MCF 10A (cell line): ENCODE measurements around the gene KIFC3. TPM values are rescaled to one million over a fixed set of nuclear protein-coding genes. Genes with fewer than 3 reads are reported as not detected.

Experiments
- BruUV-seq: library from RNA; stranded (reverse); fragments of 400-500 nt; replicated peaks from 2 replicates; lab custom pipeline; 2021; lab: Mats Ljungman, UMichigan
- CTCF ChIA-PET: fragments of 300-600 bp; sonication (Branson Sonifier 250); formaldehyde crosslinking; extraction: SDS; loops from one replicate; lab custom pipeline; 2021; ENCODE audit warnings: antibody characterized with exemption, inconsistent platforms; lab: Yijun Ruan, JAX
- POLR2A ChIA-PET: fragments of 300-600, 350-650 bp; sonication (Branson Sonifier 250); formaldehyde crosslinking; extraction: SDS; loops from one replicate; lab custom pipeline; 2020; ENCODE audit warnings: antibody characterized with exemption, inconsistent platforms; lab: Yijun Ruan, JAX
- DNase-seq: peaks from one replicate; pipeline ENCODE4 v3.0.0-alpha.2; 2018; ENCODE audit not compliant: unreplicated experiment
- H3K27ac Mint-ChIP-seq: one replicate; pipeline ENCODE4 v1.8.0; 2022; ENCODE audit warnings: mild to moderate bottlenecking, low read depth, mixed read lengths; ENCODE audit not compliant: unreplicated experiment
- H3K27me3 Mint-ChIP-seq: one replicate; pipeline ENCODE4 v1.8.0; 2022; ENCODE audit warnings: mixed read lengths; ENCODE audit not compliant: insufficient read depth, unreplicated experiment
- H3K36me3 Mint-ChIP-seq: one replicate; pipeline ENCODE4 v1.8.0; 2022; ENCODE audit warnings: mild to moderate bottlenecking, moderate library complexity, mixed read lengths; ENCODE audit not compliant: insufficient read depth, unreplicated experiment
- H3K4me1 Mint-ChIP-seq: one replicate; pipeline ENCODE4 v1.8.0; 2022; ENCODE audit warnings: mixed read lengths; ENCODE audit not compliant: insufficient read depth, unreplicated experiment
- H3K4me3 Mint-ChIP-seq: one replicate; pipeline ENCODE4 v1.8.0; 2022; ENCODE audit warnings: mild to moderate bottlenecking, moderate library complexity, mixed read lengths; ENCODE audit not compliant: unreplicated experiment
- H3K9me3 Mint-ChIP-seq: one replicate; pipeline ENCODE4 v1.8.0; 2022; ENCODE audit warnings: mixed read lengths; ENCODE audit not compliant: unreplicated experiment
- CTCF ChIP-seq: fragments of 200-600 bp; IDR thresholded peaks from one replicate; pipeline ENCODE4 v1.8.0; 2022; ENCODE audit warnings: antibody characterized with exemption, mild to moderate bottlenecking; ENCODE audit not compliant: unreplicated experiment
- intact Hi-C: fragments of 100-400 bp; cut with micrococcal nuclease; formaldehyde crosslinking; loops from 2 replicates; pipeline ENCODE4 v1.14.1; 2022
- total RNA-seq: library from RNA; stranded (reverse); gene quantifications from 2 replicates; pipeline ENCODE4 v1.2.3, GENCODE V29; 2022

Gene KIFC3
- total RNA-seq, 1 experiment from 2014 or later: 120 TPM

GRCh38 chr16:57724531-57724930, 77.8 kb downstream of the KIFC3 start:
- ChIA-PET POLR2A (no interaction called here), CTCF (interaction anchor here (0.6 kb wide), 1 partner anchor 393 kb away, joined by 4 read pairs; no protein-coding TSS in a partner anchor)
- intact Hi-C loops: no loop called here
- Mint-ChIP-seq H3K9me3 (peaks cover 8% of the 10 kb centered on the region), H3K27ac (no peak overlapping the region), H3K4me1 (no peaks in the 10 kb centered on the region), H3K27me3 (no peaks in the 10 kb centered on the region), H3K36me3 (no peaks in the 10 kb centered on the region), H3K4me3 (no peak overlapping the region)
- no TSS peak for BruUV-seq
- no peak for TF ChIP-seq CTCF
- no peak for DNase-seq

GRCh38 chr16:57723170-57723569, 79.1 kb downstream of the KIFC3 start:
- ChIA-PET CTCF (interaction anchor here (0.8 to 1.5 kb wide), 2 partner anchors 73 to 147 kb away, joined by 3 to 7 read pairs; no protein-coding TSS in a partner anchor), POLR2A (no interaction called here)
- H3K36me3 Mint-ChIP-seq: no peaks in the 10 kb centered on the region
- no peak overlapping the region for H3K27ac Mint-ChIP-seq
- intact Hi-C loops: no loop called here
- BruUV-seq: no TSS peak
- TF ChIP-seq CTCF: no peak
- DNase-seq: peak; percentile 13
- H3K27me3 Mint-ChIP-seq: no peaks in the 10 kb centered on the region
- no peak overlapping the region for H3K4me3 Mint-ChIP-seq
- no peaks in the 10 kb centered on the region for H3K4me1 Mint-ChIP-seq
- H3K9me3 Mint-ChIP-seq: no peaks in the 10 kb centered on the region

- Mint-ChIP-seq H3K9me3 (no peaks in the 10 kb centered on the region), H3K36me3 (no peaks in the 10 kb centered on the region), H3K27ac (no peak overlapping the region), H3K4me1 (no peaks in the 10 kb centered on the region), H3K27me3 (no peaks in the 10 kb centered on the region), H3K4me3 (no peak overlapping the region)
- ChIA-PET CTCF (interaction anchor here (0.8 to 1.5 kb wide), 2 partner anchors 72 to 146 kb away, joined by 3 to 7 read pairs; no protein-coding TSS in a partner anchor), POLR2A (no interaction called here)
- intact Hi-C loops: no loop called here
- no peak for DNase-seq
- no TSS peak for BruUV-seq
- TF ChIP-seq CTCF: no peak
Observed at GRCh38 chr16:57722651-57723050, 79.6 kb downstream of the KIFC3 start.

GRCh38 chr16:57722210-57722499, 80.1 kb downstream of the KIFC3 start:
- DNase-seq: no peak
- Mint-ChIP-seq H3K36me3 (no peaks in the 10 kb centered on the region), H3K4me1 (no peaks in the 10 kb centered on the region), H3K9me3 (no peaks in the 10 kb centered on the region), H3K4me3 (no peak overlapping the region), H3K27me3 (no peaks in the 10 kb centered on the region), H3K27ac (no peak overlapping the region)
- no peak for TF ChIP-seq CTCF
- POLR2A ChIA-PET: no interaction called here
- CTCF ChIA-PET: interaction anchor here (1.5 kb wide), 1 partner anchor 146 kb away, joined by 7 read pairs; no protein-coding TSS in a partner anchor
- intact Hi-C loops: no loop called here
- BruUV-seq: no TSS peak
